Esophagus squamous epithelium (tissue), 4 donors: Measurements from ENCODE around the gene MGAT5B.

Experiments used
- POLR2A ChIP-seq, 4 donors: fragments of 450-650 bp; IDR thresholded peaks; one replicate each; pipeline ENCODE4 v1.6.1; 2017; ENCODE audit warnings: antibody characterized with exemption in 4 of 4, mild to moderate bottlenecking in 4 of 4, moderate library complexity in 3 of 4
- TF ChIP-seq, protein P1 (sequence below), 6 experiments: fragments of 450-650 bp in 4 of 6; fragments of 200-600 bp in 2 of 6; sonication (generic) in 2 of 6; IDR thresholded peaks; one replicate each; pipeline ENCODE4 v1.5.1; 2016 to 2019; ENCODE audit warnings: antibody characterized with exemption in 6 of 6, mild to moderate bottlenecking in 4 of 6, moderate library complexity in 4 of 6

DNA sequence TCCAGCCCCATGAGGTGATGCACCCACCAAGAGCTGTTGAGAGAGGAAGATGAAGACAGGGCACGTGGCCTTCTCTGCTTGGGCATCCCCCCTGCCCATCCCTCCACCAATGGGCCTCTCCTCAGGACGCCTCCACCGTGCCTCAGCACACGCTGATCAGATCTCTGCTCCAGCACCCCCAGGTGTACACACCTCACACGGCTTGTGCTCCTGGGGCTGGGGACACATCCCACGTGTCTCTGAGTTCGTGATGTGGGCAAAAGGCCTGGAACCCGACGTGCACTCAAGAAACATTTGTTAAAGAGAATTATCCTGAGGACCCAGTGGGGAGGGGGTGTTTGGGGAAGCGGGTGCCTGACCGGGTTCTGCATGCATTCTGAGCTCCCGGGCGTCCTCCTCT, 55.3 kb downstream of the MGAT5B start:
- TF ChIP-seq, protein P1, sequence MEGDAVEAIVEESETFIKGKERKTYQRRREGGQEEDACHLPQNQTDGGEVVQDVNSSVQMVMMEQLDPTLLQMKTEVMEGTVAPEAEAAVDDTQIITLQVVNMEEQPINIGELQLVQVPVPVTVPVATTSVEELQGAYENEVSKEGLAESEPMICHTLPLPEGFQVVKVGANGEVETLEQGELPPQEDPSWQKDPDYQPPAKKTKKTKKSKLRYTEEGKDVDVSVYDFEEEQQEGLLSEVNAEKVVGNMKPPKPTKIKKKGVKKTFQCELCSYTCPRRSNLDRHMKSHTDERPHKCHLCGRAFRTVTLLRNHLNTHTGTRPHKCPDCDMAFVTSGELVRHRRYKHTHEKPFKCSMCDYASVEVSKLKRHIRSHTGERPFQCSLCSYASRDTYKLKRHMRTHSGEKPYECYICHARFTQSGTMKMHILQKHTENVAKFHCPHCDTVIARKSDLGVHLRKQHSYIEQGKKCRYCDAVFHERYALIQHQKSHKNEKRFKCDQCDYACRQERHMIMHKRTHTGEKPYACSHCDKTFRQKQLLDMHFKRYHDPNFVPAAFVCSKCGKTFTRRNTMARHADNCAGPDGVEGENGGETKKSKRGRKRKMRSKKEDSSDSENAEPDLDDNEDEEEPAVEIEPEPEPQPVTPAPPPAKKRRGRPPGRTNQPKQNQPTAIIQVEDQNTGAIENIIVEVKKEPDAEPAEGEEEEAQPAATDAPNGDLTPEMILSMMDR (IDR thresholded peaks at IDR 0.05): no peak
- no peak for TF ChIP-seq POLR2A (IDR thresholded peaks at IDR 0.05)
